SH-SY5Y (cell line): ENCODE results near the gene CHD2.

Experiments used
- GATA2 ChIP-seq: IDR thresholded peaks from 2 replicates; pipeline ENCODE4 v1.6.1; 2011; ENCODE audit warnings: mild to moderate bottlenecking, low read depth, low read length
- GATA3 ChIP-seq: IDR thresholded peaks from 2 replicates; pipeline ENCODE4 v1.6.1; 2011; ENCODE audit warnings: low read depth, mild to moderate bottlenecking, low read length, moderate library complexity

- TF ChIP-seq GATA3 (no peak), GATA2 (no peak)
Observed at GRCh38 chr15:92958105-92958504, 58.0 kb downstream of the CHD2 start.
